Measurements from ENCODE around the gene DNAJC1.

The DNAJC1 gene

GRCh38 chr10:22010973-22011408 is 7.5 kb upstream of the DNAJC1 start:
- DNase-seq: no peak
- intact Hi-C loops (cut with DNase I): no loop called here

- intact Hi-C loops (cut with DNase I): no loop called here
These were observed 7.0 kb upstream of the DNAJC1 start for GRCh38 chr10:22010539-22010938.

GRCh38 chr10:22006379-22006884 is 2.9 kb upstream of the DNAJC1 start:
- intact Hi-C loops (cut with DNase I): loop anchor here (10.0 kb wide), 2 partner anchors 248 to 428 kb away; no protein-coding TSS in a partner anchor
- DNase-seq: no peak

More at GRCh38 chr10:22010539-22010938, 7.0 kb upstream of the DNAJC1 start:
- no peak for DNase-seq

GRCh38 chr10:22005763-22006162 is 2.2 kb upstream of the DNAJC1 start:
- intact Hi-C loops (cut with DNase I): loop anchor here (10.0 kb wide), 2 partner anchors 249 to 429 kb away; no protein-coding TSS in a partner anchor
- DNase-seq: no peak

- intact Hi-C loops (cut with DNase I): loop anchor here (5.0 to 10.0 kb wide), 4 partner anchors 223 to 431 kb away; partner anchors contain the start of gene BMI1
- no peak for DNase-seq
These were observed 393 bp upstream of the DNAJC1 start for GRCh38 chr10:22003964-22004281.

- DNase-seq: peak in 1 of 10 donors; percentile 7
- intact Hi-C loops (cut with DNase I): loop anchor here (5.0 to 10.0 kb wide), 4 partner anchors 225 to 432 kb away; partner anchors contain the start of gene BMI1
These were observed 846 bp downstream of the DNAJC1 start for GRCh38 chr10:22002591-22003176.

GRCh38 chr10:21995557-21995956 is 8.0 kb downstream of the DNAJC1 start:
- intact Hi-C loops (cut with DNase I): loop anchor here (10.0 kb wide), 1 partner anchor 1099 kb away; the partner anchor contains the start of gene MSRB2
- DNase-seq: no peak

GRCh38 chr10:21993360-21994001 is 10.0 kb downstream of the DNAJC1 start:
- intact Hi-C loops (cut with DNase I): loop anchor here (2.0 to 10.0 kb wide), 3 partner anchors 995 to 1101 kb away; partner anchors contain the start of gene MSRB2
- DNase-seq: no peak

GRCh38 chr10:21991785-21992184 is 11.7 kb downstream of the DNAJC1 start:
- intact Hi-C loops (cut with DNase I): loop anchor here (2.0 to 10.0 kb wide), 3 partner anchors 997 to 1103 kb away; partner anchors contain the start of gene MSRB2
- no peak for DNase-seq

- DNase-seq: no peak
- intact Hi-C loops (cut with DNase I): loop anchor here (5.0 to 10.0 kb wide), 2 partner anchors 1077 to 1104 kb away; partner anchors contain the start of gene MSRB2
These were observed 13.1 kb downstream of the DNAJC1 start for GRCh38 chr10:21990449-21990848.

- DNase-seq: peak in 8 of 10 donors; percentile 37 to 92 (median 67)
- intact Hi-C loops (cut with DNase I): loop anchor here (5.0 to 10.0 kb wide), 2 partner anchors 1078 to 1105 kb away; partner anchors contain the start of gene MSRB2
These were observed 13.9 kb downstream of the DNAJC1 start for GRCh38 chr10:21989453-21990154.

- no peak for DNase-seq
- intact Hi-C loops (cut with DNase I): no loop called here
These were observed 18.0 kb downstream of the DNAJC1 start for GRCh38 chr10:21985541-21985940.

GRCh38 chr10:21981118-21981517 is 22.4 kb downstream of the DNAJC1 start:
- intact Hi-C loops (cut with DNase I): no loop called here
- DNase-seq: no peak

- intact Hi-C loops (cut with DNase I): no loop called here
- DNase-seq: no peak
These were observed 22.8 kb downstream of the DNAJC1 start for GRCh38 chr10:21980691-21981090.

GRCh38 chr10:21978191-21978862 is 25.2 kb downstream of the DNAJC1 start:
- DNase-seq: no peak
- intact Hi-C loops (cut with DNase I): no loop called here

GRCh38 chr10:21976739-21977138 is 26.8 kb downstream of the DNAJC1 start:
- intact Hi-C loops (cut with DNase I): no loop called here
- peak in 3 of 10 donors; percentile 12 to 52 (median 23) for DNase-seq

GRCh38 chr10:21976280-21976679 is 27.2 kb downstream of the DNAJC1 start:
- no peak for DNase-seq
- intact Hi-C loops (cut with DNase I): no loop called here

- DNase-seq: no peak
- intact Hi-C loops (cut with DNase I): no loop called here
These were observed 28.0 kb downstream of the DNAJC1 start for GRCh38 chr10:21975378-21975990.

GRCh38 chr10:21972584-21972983 is 30.9 kb downstream of the DNAJC1 start:
- intact Hi-C loops (cut with DNase I): no loop called here
- DNase-seq: no peak
